DND-41 (cell line): Measurements from ENCODE around the gene AKAP1.

Experiments used
- EZH2 ChIP-seq: IDR thresholded peaks from 3 replicates; pipeline ENCODE4 v1.6.1; 2012; ENCODE audit warnings: borderline replicate concordance, low read depth, mild to moderate bottlenecking, moderate library complexity, low read length, inconsistent platforms; ENCODE audit not compliant: severe bottlenecking
- TF ChIP-seq, protein P1 (sequence below): IDR thresholded peaks from 2 replicates; pipeline ENCODE4 v1.5.1; 2012; ENCODE audit warnings: borderline replicate concordance, low read length, moderate library complexity, mild to moderate bottlenecking; ENCODE audit not compliant: poor library complexity, severe bottlenecking; ENCODE audit errors: extremely low read depth

DNA sequence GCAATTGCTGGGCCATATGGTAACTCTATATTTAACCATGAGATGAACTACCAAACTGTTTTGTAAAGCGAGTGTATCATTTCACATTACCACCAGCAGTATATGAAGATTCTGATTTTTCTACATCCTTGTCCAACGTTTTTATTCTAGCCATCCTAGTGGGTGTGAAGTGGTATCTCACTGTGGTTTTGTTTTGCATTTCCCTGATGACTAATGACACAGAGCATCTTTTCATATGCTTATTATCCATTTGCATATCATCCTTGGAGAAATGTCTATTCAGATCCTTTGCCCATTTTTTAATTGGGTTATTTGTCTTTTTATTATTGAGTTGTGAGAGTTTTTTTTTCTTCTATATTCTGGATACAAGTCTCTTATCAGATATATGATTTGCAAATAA is 83.6 kb downstream of the AKAP1 start:
- TF ChIP-seq, protein P1, sequence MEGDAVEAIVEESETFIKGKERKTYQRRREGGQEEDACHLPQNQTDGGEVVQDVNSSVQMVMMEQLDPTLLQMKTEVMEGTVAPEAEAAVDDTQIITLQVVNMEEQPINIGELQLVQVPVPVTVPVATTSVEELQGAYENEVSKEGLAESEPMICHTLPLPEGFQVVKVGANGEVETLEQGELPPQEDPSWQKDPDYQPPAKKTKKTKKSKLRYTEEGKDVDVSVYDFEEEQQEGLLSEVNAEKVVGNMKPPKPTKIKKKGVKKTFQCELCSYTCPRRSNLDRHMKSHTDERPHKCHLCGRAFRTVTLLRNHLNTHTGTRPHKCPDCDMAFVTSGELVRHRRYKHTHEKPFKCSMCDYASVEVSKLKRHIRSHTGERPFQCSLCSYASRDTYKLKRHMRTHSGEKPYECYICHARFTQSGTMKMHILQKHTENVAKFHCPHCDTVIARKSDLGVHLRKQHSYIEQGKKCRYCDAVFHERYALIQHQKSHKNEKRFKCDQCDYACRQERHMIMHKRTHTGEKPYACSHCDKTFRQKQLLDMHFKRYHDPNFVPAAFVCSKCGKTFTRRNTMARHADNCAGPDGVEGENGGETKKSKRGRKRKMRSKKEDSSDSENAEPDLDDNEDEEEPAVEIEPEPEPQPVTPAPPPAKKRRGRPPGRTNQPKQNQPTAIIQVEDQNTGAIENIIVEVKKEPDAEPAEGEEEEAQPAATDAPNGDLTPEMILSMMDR, result no peak
- no peak for TF ChIP-seq EZH2
